ENCODE measurements around the gene CCDC146.
A peak's percentile ranks its signal among the peaks of the same experiment; 100 is the strongest.

Gene CCDC146

DNA sequence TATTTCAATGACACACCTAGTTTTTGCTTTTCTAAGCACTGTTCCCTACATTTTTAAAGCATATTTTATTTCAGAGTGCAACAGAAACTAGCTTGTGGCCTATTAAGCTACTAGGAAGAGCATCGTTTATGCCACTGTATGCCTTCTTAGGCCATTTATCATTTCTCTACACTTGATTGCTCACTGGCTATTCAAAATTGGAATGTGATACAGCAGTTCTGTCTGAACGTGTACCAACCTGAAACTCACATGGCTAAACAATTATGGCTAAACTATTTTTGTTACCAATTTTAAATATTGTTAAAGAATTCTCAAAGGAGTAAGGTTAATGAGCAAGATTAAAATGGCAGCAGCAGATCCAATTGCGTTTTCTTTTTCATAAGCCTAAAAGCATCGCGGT is 188.6 kb downstream of the CCDC146 start:
- no peak overlapping the region for H3K4me3 ChIP-seq (replicated peaks; ENCODE audit: low read depth, low read length)
- no peak for DNase-seq (ENCODE audit: low read depth)
- TF ChIP-seq, protein P1, sequence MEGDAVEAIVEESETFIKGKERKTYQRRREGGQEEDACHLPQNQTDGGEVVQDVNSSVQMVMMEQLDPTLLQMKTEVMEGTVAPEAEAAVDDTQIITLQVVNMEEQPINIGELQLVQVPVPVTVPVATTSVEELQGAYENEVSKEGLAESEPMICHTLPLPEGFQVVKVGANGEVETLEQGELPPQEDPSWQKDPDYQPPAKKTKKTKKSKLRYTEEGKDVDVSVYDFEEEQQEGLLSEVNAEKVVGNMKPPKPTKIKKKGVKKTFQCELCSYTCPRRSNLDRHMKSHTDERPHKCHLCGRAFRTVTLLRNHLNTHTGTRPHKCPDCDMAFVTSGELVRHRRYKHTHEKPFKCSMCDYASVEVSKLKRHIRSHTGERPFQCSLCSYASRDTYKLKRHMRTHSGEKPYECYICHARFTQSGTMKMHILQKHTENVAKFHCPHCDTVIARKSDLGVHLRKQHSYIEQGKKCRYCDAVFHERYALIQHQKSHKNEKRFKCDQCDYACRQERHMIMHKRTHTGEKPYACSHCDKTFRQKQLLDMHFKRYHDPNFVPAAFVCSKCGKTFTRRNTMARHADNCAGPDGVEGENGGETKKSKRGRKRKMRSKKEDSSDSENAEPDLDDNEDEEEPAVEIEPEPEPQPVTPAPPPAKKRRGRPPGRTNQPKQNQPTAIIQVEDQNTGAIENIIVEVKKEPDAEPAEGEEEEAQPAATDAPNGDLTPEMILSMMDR (IDR thresholded peaks at IDR 0.05; ENCODE audit: low read length, missing control alignments) = no peak

DNA sequence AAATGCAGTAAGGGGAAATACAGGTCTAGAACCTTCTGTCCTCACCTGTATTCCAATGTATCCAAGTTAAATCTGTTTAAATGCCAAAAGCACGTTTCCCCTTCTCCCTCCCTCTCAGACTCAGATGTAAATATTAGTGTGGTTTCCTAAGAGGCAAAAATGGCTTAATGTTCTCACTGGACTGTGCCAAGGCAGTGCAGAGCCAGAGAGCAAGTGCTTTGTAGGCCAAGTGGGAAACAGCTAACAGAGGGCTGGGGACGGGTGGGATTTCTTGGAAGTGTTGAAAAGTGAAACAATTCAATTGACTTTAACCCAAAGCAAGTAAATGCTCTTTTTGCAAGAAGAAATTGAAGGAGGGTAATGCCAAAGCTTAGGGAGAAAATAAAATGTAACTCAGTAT is 190.7 kb downstream of the CCDC146 start:
- H3K4me3 ChIP-seq (replicated peaks; ENCODE audit: low read depth, low read length) = no peak overlapping the region
- TF ChIP-seq, protein P1 (IDR thresholded peaks at IDR 0.05; ENCODE audit: low read length, missing control alignments) = no peak
- no peak for DNase-seq (ENCODE audit: low read depth)

DNA sequence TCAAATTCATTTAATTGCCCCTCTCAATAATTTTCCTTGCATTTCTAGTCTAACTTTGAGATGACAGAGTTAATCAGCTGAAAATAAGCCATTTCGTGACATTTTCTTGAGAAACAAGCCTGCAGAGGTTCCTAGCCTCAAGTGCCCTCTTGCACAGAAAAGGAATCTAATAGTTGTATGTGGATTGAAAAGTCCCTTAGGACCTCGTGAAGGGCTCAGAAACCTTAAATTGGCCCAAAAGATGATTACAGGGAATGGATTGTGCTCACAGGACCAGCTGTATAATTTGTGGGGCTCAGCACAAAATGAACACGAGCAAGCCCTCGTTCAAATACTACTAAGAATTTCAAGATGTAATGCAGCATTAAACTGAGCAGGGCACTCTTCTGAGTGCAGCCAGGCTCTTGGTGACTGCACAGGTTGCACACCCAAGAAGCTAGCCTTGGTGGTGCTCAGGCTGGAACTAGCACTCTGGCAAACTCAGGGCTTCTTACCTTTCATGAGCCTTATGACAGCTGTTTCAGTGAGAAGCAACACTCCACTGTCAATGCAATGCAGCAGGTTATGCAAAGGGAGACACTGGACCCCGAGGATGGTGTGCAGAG is 191.6 kb downstream of the CCDC146 start:
- TF ChIP-seq, protein P1 (IDR thresholded peaks at IDR 0.05; ENCODE audit: low read length, missing control alignments) = no peak
- no peak overlapping the region for H3K4me3 ChIP-seq (replicated peaks; ENCODE audit: low read depth, low read length)
- DNase-seq (ENCODE audit: low read depth) = no peak

DNA sequence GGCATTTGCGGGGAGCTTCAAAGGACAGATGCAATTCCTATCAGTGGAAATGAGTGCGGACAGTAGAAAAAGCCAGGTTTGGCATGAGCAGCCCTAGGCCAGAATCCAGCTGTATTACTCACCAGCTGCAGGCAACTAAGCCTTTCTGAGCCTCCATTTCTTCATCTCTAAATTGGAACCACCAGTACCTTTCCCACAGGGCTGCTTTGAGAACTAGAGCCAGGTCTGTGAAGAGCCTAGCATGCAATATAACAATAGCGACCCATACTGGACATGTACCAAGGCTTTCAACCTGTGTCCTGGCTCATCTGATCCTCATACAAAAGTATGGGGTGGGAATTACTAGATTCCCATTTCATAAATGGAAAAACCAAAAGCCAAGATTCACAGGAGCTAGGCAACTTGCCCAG is 192.8 kb downstream of the CCDC146 start:
- H3K4me3 ChIP-seq (replicated peaks; ENCODE audit: low read depth, low read length) = no peak overlapping the region
- TF ChIP-seq, protein P1 (IDR thresholded peaks at IDR 0.05; ENCODE audit: low read length, missing control alignments) = no peak
- peak; percentile 29 for DNase-seq (ENCODE audit: low read depth)

DNA sequence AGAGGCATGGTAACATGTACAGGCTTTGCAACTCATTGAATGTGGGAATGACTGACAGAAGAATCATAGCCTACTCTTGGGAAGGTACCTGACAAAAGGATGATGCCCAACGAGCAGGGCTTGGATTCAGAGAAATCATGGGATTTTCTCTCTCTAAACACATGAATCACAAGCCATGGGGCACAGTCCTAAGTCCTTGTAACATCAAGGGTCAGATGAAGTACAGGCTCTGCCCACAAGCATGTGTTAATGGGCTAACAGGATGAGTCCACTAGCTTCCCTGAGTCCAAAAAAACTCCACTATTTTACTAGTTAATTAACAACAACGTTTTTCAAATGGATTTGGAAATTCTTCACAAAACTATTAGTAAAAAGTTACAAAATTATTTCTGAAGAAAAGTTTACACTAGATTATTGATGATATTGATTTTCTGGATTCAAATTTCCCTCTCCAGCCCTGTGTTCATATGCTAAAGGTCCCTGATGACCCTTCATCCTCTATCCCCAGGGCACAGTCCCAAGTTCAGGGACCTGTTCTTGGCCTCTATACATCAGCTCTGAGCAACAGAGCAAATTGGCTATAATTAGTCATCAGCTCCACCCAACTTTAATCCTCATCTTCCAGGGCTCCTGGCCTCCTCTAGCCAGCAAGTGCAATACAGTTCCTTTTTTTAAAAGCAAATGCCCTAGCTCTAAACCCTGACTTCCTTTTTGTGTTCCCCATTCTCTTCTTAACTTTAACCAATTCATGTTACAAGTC is 194.0 kb downstream of the CCDC146 start:
- TF ChIP-seq, protein P1 (IDR thresholded peaks at IDR 0.05; ENCODE audit: low read length, missing control alignments) = no peak
- H3K4me3 ChIP-seq (replicated peaks; ENCODE audit: low read depth, low read length) = no peak overlapping the region
- no peak for DNase-seq (ENCODE audit: low read depth)

DNA sequence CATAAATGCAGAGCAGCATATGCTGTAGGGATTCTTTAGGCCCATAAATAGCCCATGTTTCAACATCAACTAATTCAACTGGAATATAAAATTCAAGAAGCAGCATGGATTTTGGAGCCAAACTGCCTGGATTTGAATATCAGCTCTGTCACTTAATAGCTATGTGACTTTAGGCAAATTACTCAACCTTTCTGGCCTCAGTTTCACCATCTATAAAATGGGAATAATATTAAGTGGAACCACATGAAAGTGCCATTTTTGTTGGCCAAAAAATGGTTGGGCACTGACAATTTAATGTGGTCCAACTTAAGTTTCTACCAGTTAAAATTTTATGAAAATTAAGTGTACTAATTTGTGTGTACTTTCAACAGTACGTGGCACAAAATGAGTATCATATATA is 195.6 kb downstream of the CCDC146 start:
- TF ChIP-seq, protein P1 (IDR thresholded peaks at IDR 0.05; ENCODE audit: low read length, missing control alignments) = no peak
- no peak overlapping the region for H3K4me3 ChIP-seq (replicated peaks; ENCODE audit: low read depth, low read length)
- DNase-seq (ENCODE audit: low read depth) = no peak
